Stimulated activated CD4-positive, alpha-beta T cell treated with anti-CD3 and anti-CD28 coated beads, TNF-alpha, amount 100 ng/mL, for 1 hour (primary cell): ENCODE measurements around the gene SLC2A4.

Source experiments
- DNase-seq, 3 donors: peaks; one replicate each; pipeline ENCODE4 v3.0.0-alpha.2; 2020; ENCODE audit warnings: low read depth in 3 of 3, low spot score in 1 of 3

The SLC2A4 gene

DNA sequence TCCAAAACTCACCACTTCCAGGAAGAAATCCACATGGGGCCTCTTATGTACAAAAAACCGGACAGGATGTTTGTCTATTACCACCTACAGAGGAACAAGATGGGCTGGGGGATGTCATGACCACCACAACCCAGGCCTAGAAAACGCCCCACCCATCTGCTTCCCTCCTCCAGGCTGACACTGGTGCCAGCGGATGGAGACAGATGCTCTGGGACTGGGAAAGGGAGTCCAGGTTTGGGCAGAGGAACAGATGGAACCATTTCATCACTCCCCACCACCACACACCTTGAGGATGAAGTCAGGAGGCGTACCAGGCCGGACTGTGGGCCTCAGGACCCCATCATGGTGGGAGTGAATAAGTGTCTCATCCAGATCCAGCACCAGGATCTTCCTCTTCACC lies 34.7 kb upstream of the SLC2A4 start:
- DNase-seq: no peak

DNA sequence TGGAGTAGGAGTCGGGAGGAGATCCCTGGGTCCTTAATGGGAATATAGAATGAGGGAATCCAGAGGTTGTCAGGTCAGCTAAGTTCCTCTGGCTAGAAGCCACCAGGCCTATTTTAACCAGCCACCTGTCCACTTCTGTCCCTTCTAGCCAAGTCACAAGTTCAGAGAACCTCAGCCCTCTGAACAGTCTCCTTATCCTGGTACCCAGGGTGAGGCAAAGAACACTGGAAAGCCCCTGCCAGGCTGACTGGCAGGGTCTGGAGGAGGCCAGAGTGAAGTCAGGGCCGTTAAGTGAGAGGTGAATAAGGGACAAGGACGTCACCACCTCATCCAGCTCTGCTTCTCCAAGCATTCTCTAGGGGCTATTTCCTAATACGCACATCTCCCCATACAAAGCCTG lies 32.7 kb upstream of the SLC2A4 start:
- DNase-seq: no peak

DNA sequence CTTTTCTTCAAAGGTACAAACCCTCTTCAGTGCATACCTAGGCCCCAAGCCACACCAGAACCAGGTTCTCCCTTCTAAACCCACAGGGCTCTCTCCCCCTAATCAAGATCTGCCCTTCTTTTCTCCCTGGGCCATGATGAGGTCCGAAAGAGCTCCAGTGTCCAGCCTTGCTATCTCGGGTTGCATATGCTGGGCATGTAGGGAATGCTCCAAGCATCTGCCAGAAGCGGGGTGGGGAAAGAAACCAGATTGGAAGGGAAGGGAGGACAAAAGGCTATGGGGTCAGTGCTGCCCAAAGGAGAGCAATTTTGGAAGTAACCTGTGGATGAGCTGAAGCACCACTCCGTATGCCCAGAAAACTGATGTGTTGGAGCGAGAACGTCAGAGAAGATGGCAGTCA lies 32.3 kb upstream of the SLC2A4 start:
- no peak for DNase-seq

DNA sequence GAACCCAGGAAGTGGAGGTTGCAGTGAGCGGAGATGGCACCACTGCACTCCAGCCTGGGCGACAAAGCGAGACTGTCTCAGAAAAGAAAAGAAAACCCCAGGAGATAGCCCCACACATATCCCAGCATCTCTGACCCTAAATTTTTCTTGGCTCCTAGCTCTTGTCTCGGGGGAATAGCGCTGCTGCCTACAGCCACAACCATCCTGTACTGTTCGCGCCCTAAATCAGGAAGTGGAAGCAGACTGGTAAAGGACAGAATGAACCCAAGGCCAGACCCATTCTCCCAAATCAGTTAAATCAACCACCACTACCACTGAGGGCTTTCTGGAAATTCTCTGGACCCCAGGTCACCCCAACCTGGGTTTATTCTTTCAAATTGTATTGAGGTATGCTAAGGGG lies 31.7 kb upstream of the SLC2A4 start:
- no peak for DNase-seq

DNA sequence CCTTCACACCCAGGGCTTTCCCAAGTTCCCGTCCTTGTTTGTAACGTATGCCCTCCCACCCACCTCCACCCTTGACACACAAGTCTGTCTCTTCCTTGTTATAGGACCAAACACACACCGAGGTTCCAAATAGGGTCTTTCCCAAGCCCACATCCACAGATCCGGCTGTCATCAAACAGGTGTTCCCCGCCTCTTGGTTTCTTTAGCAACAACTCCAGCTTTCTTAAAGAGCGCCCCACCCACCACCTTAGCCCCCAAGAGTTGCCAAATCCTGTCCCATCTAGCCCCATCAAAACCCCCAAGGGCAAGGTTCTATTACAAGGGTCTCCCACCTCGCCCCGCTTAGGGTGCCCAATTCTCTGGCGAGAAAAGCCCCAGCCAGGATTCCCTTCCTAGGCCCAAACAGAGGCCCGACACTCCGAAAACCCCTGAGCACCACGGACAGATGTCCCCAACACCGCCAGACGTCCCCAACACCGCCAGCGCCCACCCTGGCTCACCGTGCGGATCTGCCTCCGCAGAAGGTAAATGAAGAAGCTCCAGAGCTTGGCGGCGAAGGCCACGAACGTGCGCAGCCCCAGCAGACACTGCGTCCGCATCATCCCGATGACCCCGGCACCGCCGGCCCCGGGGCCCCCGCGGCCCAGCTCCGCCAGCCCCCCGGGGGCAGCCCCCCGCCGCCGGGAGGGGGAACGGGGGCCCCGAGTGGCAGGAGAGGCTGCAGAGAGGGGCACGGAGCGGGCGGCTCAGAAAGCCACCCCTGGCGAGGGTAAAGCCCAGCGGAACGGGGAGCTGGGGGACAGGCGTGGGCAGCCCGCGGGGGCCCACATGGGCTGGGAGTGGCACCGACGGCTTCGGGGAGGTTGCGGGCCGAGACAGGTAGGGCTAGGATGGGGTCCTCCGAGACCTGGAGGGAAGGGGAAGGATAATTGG lies 30.6 kb upstream of the SLC2A4 start:
- DNase-seq: no peak

DNA sequence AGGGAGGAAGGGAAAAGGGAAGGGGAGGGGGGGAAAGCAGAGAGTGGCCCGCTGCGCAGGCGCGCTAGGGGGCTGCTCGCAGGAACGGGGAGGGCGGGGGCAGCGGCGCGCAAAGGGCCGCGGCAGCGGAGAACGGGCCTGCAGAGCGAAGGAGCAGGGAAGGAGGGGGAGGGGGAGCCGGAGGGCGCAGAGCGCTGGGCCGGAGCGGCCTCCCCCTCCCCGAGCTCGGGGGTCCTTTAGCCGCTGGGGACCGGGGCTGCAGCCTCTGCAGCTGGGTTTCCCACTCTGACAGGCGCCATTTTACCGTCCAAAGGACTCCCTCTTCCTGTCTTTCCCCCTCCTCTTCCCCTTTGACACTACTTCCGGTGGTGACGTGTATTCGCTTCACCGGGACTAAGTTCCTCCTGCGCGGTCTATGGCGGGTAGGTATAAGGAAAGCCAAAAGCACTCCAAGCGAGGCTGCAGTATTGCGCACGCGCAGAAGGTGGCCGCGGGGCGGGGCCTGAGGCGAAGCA lies 29.8 kb upstream of the SLC2A4 start, which contains the start of gene CTDNEP1:
TSS of gene CTDNEP1 (minus strand) at position 74 of the 515 bp plus-strand sequence. CDS start 438 bp downstream, outside the sequence.
- DNase-seq: peak; percentile 98 to 99 (median 98)

DNA sequence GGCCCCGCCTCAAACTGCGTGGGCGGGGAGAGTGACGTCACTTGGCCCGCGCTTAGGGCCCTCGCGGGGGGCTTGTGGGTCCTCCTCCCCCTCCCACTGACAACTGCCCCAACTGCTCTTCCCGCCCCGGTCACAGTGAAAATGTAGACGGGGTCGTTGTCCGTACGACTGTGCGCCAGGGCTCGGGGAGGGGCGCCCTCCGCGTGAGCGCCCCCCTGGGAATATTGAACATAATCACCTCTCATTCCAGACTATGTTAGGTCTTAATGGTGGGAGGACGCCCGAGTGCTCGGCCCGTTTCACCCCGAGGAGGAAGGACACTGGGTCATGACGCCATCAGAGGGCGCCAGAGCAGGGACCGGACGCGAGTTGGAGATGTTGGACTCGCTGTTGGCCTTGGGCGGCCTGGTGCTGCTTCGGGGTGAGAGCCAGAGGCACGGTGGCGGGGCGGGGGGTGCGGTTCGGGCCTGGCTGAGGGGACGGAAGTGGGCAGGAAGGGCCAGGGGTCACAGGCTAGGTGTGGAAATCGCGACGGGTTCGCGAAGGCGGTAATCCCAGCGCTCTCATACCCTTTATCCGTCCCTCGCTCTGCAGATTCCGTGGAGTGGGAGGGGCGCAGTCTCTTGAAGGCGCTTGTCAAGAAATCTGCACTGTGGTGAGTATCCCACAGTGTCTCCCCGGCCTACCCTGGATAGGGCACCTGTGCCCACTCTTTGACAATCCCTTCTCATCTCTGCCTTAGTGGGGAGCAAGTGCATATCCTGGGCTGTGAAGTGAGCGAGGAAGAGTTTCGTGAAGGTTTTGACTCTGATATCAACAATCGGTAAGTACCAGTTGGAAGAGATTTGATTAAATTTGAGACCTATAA lies 29.1 kb upstream of the SLC2A4 start, which contains the start of gene ELP5:
TSS of gene ELP5 (plus strand) at position 40 of the 868 bp plus-strand sequence. CDS start at position 376, 336 bp downstream.
- peak; percentile 56 to 75 (median 59) for DNase-seq

DNA sequence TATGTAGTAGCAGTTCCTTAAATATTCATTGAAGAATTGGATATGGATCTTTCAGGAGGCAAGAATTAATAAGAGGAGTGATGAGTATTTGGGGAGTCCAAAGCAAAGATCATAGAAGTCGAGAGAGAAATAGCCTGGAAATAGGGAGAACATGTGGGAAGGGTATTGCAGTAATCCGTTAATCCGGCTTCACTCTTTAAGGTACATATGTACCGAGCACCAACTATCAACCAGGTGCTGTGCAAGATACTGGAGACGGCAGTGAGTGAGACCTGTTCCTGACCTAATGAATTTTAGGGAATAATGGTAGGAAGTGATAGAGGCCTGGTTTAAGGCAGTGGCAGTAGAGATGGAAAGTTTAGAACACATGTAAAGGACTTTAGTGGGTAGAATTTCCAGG lies 28.4 kb upstream of the SLC2A4 start:
- no peak for DNase-seq

DNA sequence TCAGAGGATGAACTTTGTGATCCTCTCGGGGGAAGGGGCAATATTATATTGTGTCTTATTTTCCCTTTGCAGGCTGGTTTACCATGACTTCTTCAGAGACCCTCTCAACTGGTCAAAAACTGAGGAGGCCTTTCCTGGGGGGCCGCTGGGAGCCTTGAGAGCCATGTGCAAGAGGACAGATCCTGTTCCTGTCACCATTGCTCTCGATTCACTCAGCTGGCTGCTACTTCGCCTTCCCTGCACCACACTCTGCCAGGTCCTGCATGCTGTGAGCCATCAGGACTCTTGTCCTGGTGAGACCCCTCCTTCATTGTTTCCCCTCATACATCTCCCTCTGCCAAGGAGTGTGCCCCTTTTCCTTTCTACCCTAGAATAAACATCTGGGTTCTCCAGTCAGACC lies 27.0 kb upstream of the SLC2A4 start:
- DNase-seq: no peak

DNA sequence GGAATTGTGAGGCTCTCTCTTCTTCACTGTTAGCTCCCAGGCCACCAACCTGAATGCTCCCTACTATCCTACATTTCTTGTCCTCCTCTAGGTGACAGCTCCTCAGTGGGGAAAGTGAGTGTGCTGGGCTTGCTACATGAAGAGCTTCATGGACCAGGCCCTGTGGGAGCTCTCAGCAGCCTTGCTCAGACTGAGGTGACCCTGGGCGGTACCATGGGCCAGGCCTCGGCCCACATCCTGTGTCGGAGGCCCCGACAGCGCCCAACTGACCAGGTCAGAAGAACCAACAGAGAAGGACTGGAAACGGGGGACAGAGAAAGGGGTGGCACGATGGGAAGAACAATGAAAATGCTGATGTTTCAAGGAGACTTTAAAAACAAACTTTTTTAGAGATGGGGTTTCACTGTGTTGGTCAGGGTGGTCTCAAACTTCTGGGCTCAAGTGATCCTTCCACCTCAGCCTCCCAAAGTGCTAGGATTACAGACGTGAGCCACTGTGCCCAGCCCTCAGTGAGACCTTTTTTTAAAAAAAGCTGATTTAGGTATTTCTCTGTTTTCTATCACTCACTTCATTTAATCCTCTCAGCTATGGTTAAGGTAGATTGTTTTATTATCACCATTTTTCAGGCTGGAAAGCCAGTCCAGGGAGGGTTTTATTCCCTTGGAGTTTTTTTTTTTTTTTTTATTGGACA lies 24.6 kb upstream of the SLC2A4 start:
- no peak for DNase-seq

DNA sequence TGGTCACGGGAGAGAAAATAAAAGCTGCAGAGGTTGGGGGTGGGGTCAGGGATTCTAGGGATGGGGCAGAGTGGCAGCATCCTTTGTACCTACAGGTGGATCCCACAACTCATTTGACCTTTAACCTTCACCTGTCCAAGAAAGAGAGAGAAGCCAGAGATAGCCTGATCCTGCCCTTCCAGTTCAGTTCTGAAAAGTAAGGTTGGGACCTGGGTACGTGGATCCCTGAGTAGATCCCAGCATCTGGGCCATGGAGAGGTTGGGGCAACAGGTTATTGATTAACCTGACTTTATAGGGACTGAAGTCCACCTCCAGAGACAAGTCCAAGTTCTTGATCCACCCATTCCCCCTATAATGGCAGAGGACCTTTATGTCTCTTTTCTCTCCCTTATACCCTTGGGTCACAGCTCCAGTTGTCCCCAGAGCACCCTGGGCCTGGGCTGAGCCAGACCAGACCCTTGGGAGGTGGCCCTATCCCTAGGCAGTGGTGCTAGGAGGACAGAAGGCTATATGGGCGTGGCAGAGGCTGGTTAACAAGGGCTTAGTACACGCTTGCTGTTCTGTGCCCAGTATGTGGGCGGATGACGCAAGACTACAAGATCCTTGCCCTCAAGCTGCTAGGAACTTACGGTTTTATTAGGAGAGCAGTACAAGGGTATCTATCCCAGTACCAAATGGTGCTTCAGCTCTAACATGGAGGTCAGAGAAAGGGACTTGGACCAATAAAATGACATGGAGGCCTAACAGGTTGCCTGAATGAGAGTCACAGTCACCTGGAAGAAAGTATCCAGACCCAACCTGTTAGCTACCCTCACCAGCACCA lies 22.6 kb upstream of the SLC2A4 start:
- DNase-seq: no peak

DNA sequence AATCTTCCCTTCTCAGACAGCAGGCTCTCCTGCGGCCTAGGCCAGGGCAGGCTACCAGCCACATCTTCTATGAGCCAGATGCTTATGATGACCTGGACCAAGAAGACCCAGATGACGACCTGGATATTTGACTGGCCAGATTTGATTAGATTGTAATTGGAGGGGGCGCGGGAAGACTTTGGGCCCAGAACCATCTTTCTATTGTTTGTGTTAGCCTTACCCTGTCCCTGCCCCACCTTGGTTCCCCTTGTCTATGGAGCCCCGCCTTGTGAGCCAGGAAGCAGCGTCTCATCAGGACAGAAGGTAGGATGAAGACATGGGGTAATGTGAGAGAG lies 22.0 kb upstream of the SLC2A4 start:
- DNase-seq: no peak

DNA sequence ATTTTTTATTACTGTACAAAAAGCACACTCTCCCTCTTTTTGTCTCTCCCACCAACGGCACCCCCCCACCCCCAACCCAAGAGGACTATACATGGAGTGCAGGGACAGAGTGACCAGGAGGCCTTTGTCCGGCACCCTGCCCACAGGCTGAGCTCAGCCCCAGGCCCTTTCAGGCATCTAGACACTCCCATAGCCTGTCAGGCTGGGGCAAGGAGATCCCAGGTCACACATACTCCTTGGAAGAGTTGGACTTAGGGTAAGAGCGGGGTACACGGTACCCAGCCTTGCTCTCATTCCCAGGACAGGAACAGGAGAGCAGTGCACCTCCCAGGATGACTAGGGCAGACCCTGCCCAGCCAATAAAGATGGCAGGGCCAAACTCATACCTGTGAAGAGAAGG lies 21.4 kb upstream of the SLC2A4 start:
- no peak for DNase-seq

DNA sequence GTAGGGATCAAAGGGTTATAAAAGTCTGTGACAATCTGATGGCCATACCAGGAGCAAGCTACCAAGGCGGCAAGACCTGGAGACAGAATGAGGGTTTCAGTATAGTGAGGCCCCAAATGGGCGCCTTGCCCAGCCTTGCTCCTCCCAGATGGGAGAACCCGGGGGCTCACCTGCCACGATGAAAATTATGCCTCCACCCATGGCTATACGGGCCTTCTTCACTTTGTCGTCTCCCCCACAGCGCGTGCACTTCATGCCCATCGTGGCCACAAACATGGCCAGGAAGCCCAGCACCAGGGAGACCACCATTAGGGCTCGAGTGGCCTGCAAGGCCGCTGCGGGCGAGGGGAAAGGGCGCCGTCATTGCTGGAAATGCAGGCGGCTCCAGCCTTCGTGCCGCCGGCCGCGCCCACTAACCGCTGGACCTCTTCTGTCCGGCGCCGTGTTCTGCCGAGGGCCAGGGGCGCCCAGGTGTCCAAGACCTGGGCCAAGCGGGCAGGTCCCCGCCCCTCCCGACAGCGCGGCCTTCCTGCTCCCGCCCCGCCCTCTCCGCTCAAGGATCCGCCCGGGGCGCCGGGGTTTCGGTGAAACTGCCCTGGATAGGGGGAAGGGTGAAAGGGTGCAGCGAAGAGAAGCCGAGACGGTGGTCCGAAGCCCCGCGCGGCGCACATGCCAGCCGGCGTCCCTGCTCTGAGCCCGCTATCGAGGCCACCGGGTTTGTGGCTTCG lies 20.7 kb upstream of the SLC2A4 start:
- no peak for DNase-seq

DNA sequence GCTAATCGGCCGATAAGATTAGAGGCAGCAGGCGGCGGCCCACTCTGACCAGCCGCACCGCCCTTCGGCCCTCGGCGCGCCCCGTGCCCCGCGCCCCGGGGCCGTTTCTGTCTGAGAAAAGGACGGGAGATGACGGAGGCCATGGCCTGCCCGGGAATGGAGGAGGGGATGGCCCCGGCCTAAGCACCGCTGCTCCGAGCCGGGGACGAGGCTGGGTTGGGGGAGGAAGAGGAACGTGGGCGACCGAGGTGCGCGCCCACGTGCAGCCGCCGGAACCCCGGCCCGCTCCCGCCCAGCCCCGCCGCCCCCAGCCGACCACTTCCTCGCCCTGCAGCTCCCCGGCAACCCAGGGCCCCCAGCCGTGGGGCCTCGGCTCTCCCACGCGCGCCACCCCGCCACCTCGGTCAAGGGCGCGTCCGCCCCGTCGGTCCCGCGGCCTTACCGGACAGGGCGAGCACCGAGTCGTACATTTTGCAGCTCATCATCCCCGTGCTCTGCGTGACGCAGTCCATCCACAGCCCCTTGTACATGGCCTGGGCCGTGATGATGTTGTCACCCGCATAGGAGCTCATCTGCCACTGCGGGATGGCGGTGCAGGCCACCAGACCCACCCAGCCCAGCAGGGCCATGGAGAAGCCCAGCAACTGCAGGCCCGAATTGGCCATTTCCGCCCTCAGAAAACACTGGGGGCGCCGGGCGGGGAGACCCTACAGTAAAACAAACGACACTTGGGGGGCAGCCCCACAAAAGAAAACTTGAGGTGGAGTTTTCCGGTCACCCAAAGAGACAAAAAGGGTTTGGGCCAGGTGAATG lies 19.9 kb upstream of the SLC2A4 start:
- no peak for DNase-seq

DNA sequence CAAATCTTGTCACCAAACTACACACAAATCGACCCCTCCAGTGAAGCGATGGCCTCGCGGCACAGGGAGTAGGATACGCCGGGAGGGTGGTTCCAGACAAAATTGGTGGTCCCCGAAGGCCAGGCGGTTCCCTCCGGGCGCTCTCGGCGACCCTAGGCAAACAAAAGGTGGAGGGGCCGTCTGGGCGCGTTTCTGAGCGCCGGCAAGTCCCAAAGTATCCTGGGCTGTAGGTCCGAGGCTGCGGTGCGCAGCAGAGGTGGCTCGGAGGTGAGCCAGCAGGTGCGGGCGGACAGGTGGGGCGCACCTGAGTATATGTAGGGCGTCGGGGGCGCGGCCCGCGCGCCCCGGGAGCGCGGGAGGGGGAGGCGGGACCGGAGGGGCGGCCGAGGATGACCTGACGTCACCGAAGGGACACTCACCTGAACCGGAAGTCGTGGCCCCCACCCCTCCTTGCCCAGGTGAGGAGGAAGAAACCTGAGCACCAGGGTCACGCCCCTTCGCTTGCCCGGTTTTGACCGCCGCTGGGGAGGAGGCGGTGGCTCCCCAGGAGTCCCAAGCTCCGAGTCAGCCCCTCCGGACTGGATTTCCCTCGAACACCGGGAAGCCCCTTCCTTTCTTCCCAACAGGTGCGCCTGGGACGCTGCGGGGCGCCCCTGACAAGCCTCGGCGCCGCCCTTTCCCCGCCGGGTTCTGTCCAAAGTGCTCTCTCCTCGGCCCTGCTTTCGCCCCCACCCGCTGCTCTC lies 19.2 kb upstream of the SLC2A4 start, which contains the start of gene CLDN7:
TSS of gene CLDN7 (minus strand) at position 287 of the 743 bp plus-strand sequence. CDS start 435 bp downstream, outside the sequence.
- DNase-seq: no peak

DNA sequence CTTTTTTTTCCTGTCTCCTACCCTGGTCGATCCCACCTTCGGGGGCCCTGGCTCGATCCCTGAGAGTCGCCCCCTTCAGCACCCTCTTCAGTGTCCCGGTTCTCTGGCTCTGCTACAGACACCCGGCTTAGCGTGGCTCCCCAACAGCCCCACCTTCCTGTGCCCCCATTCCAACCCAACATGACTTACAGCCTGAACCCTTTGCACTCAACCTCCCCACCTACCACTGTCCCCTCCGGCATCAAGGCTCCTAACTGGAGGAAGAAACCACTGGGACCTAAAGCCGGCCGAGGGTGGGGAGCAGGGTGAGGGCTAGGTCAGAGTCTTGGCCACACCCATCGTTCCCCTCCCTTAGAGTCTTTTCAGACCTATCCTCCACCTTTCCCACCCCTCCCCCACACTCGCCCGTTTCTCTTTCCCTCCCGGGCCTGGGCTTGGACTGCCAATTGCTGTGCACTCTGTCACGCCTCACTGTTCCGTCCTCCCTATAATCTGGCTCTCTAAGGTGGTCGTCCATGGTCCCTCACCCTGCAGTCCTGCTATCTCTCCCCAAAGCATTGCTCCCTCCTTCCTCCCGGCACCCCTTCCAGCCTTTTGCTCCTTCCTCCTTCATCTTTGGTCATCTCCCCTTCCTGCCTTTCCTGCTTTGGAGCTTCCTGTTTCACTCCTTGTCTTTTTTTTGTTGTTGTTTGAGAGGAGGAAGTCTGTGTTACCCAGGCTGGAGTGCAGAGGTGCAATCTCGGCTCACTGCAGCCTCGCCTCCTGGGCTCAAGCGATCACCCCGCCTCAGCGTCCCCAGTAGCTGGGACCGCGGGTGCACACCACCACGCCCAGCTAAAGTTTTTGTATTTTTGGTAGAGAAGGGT lies 18.4 kb upstream of the SLC2A4 start:
- DNase-seq: no peak
